ENCODE measurements around the gene GMEB2.

GRCh38 chr20:63546256-63546955 is 80.5 kb downstream of the GMEB2 start:
- TF ChIP-seq CTCF (IDR thresholded peaks at IDR 0.05) = no peak
- TF ChIP-seq POLR2A (IDR thresholded peaks at IDR 0.05) = no peak
